GM21737 (cell line): ENCODE measurements around the gene ARL6IP1.
"Not testable (repeated sequence)": the region's sequence is repeated elsewhere in the genome, so short reads cannot be mapped to it uniquely, and the experiment has no call there.

Source experiments
- ATAC-seq: cut with Tn5 transposase; IDR thresholded peaks from one replicate; pipeline ENCODE4 v1.9.1; 2021; ENCODE audit warnings: mild to moderate bottlenecking, moderate library complexity; ENCODE audit not compliant: unreplicated experiment

The ARL6IP1 gene

GRCh38 chr16:18767217-18767616, 34.1 kb downstream of the ARL6IP1 start:
- ATAC-seq: peak; percentile 48

GRCh38 chr16:18762713-18763112, 38.6 kb downstream of the ARL6IP1 start:
- not testable (repeated sequence) for ATAC-seq

GRCh38 chr16:18759598-18760520, 41.5 kb downstream of the ARL6IP1 start:
- ATAC-seq: not testable (repeated sequence)

GRCh38 chr16:18757960-18758660, 43.2 kb downstream of the ARL6IP1 start:
- ATAC-seq: peak; percentile 53

- not testable (repeated sequence) for ATAC-seq
These were observed 44.7 kb downstream of the ARL6IP1 start for GRCh38 chr16:18756639-18757038.

GRCh38 chr16:18742870-18743269, 58.5 kb downstream of the ARL6IP1 start:
- not testable (repeated sequence) for ATAC-seq
